H1 (cell line): ENCODE measurements around the gene FOXL1. TPM values are rescaled to one million over a fixed set of nuclear protein-coding genes. Genes with fewer than 3 reads are reported as not detected.

ENCODE experiments used
- CHD1 ChIP-seq: IDR thresholded peaks from 2 replicates; pipeline ENCODE4 v1.6.1; 2012; ENCODE audit warnings: low read depth, low read length, improper control_type of control experiment
- EZH2 ChIP-seq: fragments of 200-600 bp; sonication (generic); IDR thresholded peaks from 2 replicates; pipeline ENCODE4 v1.7.1; 2012; ENCODE audit warnings: low read depth, mild to moderate bottlenecking, moderate library complexity, low read length, inconsistent platforms; ENCODE audit not compliant: severe bottlenecking
- GABPA ChIP-seq: IDR thresholded peaks from 2 replicates; pipeline ENCODE4 v1.6.1; 2011; ENCODE audit warnings: mild to moderate bottlenecking, low read length, moderate library complexity, borderline replicate concordance; ENCODE audit not compliant: insufficient read depth
- GTF2F1 ChIP-seq: IDR thresholded peaks from 2 replicates; pipeline ENCODE4 v1.6.1; 2012; ENCODE audit warnings: low read depth, low read length, improper control_type of control experiment, borderline replicate concordance
- SP1 ChIP-seq: IDR thresholded peaks from 2 replicates; pipeline ENCODE4 v1.6.1; 2011; ENCODE audit warnings: low read depth, low read length
- SRF ChIP-seq: IDR thresholded peaks from 2 replicates; pipeline ENCODE4 v1.6.1; 2011; ENCODE audit warnings: mild to moderate bottlenecking, low read depth, low read length, moderate library complexity
- YY1 ChIP-seq: IDR thresholded peaks from 2 replicates; pipeline ENCODE4 v1.6.1; 2011; ENCODE audit warnings: low read depth, mild to moderate bottlenecking, low read length
- polyA plus RNA-seq, 7 experiments: library from polyadenylated mRNA; depleted of rRNA in 3 of 7; stranded (reverse) in 5 of 7; unstranded in 2 of 7; fragments of >200 nt in 5 of 7; fragments of 200-250 nt in 2 of 7; gene quantifications; 1 replicate in 5 of 7; 2 replicates in 1 of 7; 4 replicates in 1 of 7; pipeline versions ENCODE4 v1.2.1 to v1.2.3, GENCODE V29; 2011 to 2013; ENCODE audit warnings: missing spikeins in 2 of 7, mixed read lengths in 2 of 7
- total RNA-seq: library from RNA; stranded (reverse); fragmentation: NEBNext Ultra II Directional; extraction: Animal tissue kit (Norgen Biotek cat#: 25700); gene quantifications from 2 replicates; pipeline ENCODE4 v1.2.1, GENCODE V29; 2021
- TF ChIP-seq, protein P1 (sequence below): fragments of 300-600 bp; sonication (generic); IDR thresholded peaks from 2 replicates; pipeline ENCODE4 v1.7.1; 2012; ENCODE audit warnings: low read length, moderate library complexity, mild to moderate bottlenecking, inconsistent platforms; ENCODE audit not compliant: insufficient replicate concordance
- TF ChIP-seq, protein P2 (sequence below): IDR thresholded peaks from 2 replicates; pipeline ENCODE4 v1.6.1; 2012; ENCODE audit warnings: inconsistent platforms

FOXL1 gene
- total and polyA plus RNA-seq, 2 of the 8 experiments (the other 6 are each of a cell fraction or from before 2014, with no cell fraction given) = 0.03 TPM; not detected in 1

DNA sequence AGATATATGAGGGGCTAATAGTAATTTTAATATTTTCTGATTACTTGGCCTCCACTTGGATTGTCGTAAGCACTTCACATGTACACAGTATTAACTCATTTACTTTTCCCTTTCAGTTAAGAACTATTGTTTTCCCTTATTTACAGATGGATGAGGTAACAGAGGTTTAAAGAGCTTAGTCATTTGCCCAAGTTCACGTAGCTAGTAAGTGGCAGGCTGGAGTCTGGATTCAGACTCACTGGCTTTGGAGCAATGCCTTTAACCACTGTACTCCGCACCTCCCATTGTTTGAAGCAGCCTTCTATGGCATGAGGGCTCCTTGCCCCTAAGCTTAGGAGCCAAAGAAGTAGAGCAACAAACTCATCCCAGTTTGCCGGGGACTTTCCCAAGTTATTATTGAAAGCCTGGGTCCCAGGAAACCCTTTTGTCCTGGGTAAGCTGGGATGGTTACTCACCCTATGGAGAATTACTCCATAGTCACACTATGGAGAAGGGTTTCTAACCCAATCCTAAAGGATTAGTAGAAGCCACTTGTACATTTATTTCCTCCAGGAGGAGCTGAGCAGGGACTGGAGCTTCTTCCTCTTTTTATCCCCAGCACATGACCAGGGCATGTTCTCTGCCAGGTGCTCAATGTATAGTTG, 12.3 kb downstream of the FOXL1 start (continued):
- TF ChIP-seq, protein P1, sequence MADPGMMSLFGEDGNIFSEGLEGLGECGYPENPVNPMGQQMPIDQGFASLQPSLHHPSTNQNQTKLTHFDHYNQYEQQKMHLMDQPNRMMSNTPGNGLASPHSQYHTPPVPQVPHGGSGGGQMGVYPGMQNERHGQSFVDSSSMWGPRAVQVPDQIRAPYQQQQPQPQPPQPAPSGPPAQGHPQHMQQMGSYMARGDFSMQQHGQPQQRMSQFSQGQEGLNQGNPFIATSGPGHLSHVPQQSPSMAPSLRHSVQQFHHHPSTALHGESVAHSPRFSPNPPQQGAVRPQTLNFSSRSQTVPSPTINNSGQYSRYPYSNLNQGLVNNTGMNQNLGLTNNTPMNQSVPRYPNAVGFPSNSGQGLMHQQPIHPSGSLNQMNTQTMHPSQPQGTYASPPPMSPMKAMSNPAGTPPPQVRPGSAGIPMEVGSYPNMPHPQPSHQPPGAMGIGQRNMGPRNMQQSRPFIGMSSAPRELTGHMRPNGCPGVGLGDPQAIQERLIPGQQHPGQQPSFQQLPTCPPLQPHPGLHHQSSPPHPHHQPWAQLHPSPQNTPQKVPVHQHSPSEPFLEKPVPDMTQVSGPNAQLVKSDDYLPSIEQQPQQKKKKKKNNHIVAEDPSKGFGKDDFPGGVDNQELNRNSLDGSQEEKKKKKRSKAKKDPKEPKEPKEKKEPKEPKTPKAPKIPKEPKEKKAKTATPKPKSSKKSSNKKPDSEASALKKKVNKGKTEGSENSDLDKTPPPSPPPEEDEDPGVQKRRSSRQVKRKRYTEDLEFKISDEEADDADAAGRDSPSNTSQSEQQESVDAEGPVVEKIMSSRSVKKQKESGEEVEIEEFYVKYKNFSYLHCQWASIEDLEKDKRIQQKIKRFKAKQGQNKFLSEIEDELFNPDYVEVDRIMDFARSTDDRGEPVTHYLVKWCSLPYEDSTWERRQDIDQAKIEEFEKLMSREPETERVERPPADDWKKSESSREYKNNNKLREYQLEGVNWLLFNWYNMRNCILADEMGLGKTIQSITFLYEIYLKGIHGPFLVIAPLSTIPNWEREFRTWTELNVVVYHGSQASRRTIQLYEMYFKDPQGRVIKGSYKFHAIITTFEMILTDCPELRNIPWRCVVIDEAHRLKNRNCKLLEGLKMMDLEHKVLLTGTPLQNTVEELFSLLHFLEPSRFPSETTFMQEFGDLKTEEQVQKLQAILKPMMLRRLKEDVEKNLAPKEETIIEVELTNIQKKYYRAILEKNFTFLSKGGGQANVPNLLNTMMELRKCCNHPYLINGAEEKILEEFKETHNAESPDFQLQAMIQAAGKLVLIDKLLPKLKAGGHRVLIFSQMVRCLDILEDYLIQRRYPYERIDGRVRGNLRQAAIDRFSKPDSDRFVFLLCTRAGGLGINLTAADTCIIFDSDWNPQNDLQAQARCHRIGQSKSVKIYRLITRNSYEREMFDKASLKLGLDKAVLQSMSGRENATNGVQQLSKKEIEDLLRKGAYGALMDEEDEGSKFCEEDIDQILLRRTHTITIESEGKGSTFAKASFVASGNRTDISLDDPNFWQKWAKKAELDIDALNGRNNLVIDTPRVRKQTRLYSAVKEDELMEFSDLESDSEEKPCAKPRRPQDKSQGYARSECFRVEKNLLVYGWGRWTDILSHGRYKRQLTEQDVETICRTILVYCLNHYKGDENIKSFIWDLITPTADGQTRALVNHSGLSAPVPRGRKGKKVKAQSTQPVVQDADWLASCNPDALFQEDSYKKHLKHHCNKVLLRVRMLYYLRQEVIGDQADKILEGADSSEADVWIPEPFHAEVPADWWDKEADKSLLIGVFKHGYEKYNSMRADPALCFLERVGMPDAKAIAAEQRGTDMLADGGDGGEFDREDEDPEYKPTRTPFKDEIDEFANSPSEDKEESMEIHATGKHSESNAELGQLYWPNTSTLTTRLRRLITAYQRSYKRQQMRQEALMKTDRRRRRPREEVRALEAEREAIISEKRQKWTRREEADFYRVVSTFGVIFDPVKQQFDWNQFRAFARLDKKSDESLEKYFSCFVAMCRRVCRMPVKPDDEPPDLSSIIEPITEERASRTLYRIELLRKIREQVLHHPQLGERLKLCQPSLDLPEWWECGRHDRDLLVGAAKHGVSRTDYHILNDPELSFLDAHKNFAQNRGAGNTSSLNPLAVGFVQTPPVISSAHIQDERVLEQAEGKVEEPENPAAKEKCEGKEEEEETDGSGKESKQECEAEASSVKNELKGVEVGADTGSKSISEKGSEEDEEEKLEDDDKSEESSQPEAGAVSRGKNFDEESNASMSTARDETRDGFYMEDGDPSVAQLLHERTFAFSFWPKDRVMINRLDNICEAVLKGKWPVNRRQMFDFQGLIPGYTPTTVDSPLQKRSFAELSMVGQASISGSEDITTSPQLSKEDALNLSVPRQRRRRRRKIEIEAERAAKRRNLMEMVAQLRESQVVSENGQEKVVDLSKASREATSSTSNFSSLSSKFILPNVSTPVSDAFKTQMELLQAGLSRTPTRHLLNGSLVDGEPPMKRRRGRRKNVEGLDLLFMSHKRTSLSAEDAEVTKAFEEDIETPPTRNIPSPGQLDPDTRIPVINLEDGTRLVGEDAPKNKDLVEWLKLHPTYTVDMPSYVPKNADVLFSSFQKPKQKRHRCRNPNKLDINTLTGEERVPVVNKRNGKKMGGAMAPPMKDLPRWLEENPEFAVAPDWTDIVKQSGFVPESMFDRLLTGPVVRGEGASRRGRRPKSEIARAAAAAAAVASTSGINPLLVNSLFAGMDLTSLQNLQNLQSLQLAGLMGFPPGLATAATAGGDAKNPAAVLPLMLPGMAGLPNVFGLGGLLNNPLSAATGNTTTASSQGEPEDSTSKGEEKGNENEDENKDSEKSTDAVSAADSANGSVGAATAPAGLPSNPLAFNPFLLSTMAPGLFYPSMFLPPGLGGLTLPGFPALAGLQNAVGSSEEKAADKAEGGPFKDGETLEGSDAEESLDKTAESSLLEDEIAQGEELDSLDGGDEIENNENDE = no peak
- no peak for TF ChIP-seq EZH2
- no peak for TF ChIP-seq GABPA
- TF ChIP-seq YY1 = no peak
- no peak for TF ChIP-seq CHD1
- TF ChIP-seq GTF2F1 = no peak
- no peak for TF ChIP-seq SP1
- TF ChIP-seq SRF = no peak
- TF ChIP-seq, protein P2, sequence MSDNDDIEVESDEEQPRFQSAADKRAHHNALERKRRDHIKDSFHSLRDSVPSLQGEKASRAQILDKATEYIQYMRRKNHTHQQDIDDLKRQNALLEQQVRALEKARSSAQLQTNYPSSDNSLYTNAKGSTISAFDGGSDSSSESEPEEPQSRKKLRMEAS = no peak
